HTR-8/SVneo (cell line): Measurements from ENCODE around the gene MUSK.

ENCODE experiments used
- DNase-seq: peaks from one replicate; pipeline ENCODE4 v3.0.0; 2011; ENCODE audit warnings: low spot score, mixed read lengths; ENCODE audit not compliant: insufficient read length
- FAIRE-seq: peaks from 2 replicates; lab custom pipeline; 2011; peaks lifted over from hg19 to GRCh38; lab: Jason Lieb, UNC

Gene MUSK

GRCh38 chr9:110844121-110844520, 175.5 kb downstream of the MUSK start:
- FAIRE-seq = no peak
- DNase-seq = no peak

- FAIRE-seq (no peak), DNase-seq (no peak)
These were observed 177.6 kb downstream of the MUSK start for GRCh38 chr9:110846215-110846614.

- FAIRE-seq = no peak
- no peak for DNase-seq
These were observed 179.1 kb downstream of the MUSK start for GRCh38 chr9:110847671-110848070.

- FAIRE-seq (no peak), DNase-seq (no peak)
These were observed 182.0 kb downstream of the MUSK start for GRCh38 chr9:110850401-110851135.
